HEK293 (cell line): ENCODE results near the gene ZSWIM3.
"Not testable (repeated sequence)": the region's sequence is repeated elsewhere in the genome, so short reads cannot be mapped to it uniquely, and the experiment has no call there.

Experiments
- CTCF ChIA-PET: fragments of 350-600 bp; formaldehyde crosslinking; extraction: SDS; loops from one replicate; lab custom pipeline; 2021; ENCODE audit warnings: antibody characterized with exemption; lab: Yijun Ruan, JAX
- POLR2A ChIA-PET: fragments of 300-600 bp; formaldehyde crosslinking; extraction: SDS; loops from one replicate; lab custom pipeline; 2020; ENCODE audit warnings: antibody characterized with exemption, inconsistent platforms; lab: Yijun Ruan, JAX
- H3K27ac ChIP-seq: fragments of 200-500 bp; sonication (Bioruptor generic); 2 replicates; pipeline ENCODE4 v1.5.1; 2014; ENCODE audit warnings: low read depth, low read length, control low read depth, inconsistent platforms; ENCODE audit errors: extremely low read depth
- H3K36me3 ChIP-seq, 2 experiments: fragments of 200-500 bp in 1 of 2; sonication (Bioruptor generic) in 1 of 2; 1 replicate in 1 of 2; 2 replicates in 1 of 2; pipeline ENCODE4 v1.5.1; 2014 to 2017; ENCODE audit warnings: inconsistent platforms in 2 of 2, low read length in 2 of 2; ENCODE audit not compliant: control insufficient read depth in 2 of 2, insufficient read depth in 1 of 2
- H3K4me1 ChIP-seq: fragments of 200-500 bp; sonication (Bioruptor generic); 2 replicates; pipeline ENCODE4 v1.5.1; 2014; ENCODE audit warnings: mild to moderate bottlenecking, low read length, inconsistent platforms; ENCODE audit not compliant: control insufficient read depth, insufficient read depth
- H3K4me3 ChIP-seq: 2 replicates; pipeline ENCODE4 v1.5.1; 2011; ENCODE audit warnings: low read depth, mild to moderate bottlenecking, control low read depth, low read length, moderate library complexity
- H3K9me3 ChIP-seq: fragments of 200-500 bp; sonication (Bioruptor generic); 2 replicates; pipeline ENCODE4 v1.5.1; 2014; ENCODE audit warnings: low read depth, low read length, inconsistent platforms; ENCODE audit not compliant: control insufficient read depth, insufficient read depth
- GLIS1 ChIP-seq: fragments of 450-650 bp; formaldehyde crosslinking; IDR thresholded peaks from 2 replicates; pipeline ENCODE4 v1.5.1; 2016; ENCODE audit warnings: missing biosample characterization, missing genetic modification characterization
- HIC1 ChIP-seq: fragments of 450-650 bp; formaldehyde crosslinking; IDR thresholded peaks from 2 replicates; pipeline ENCODE4 v1.5.1; 2016; ENCODE audit warnings: missing biosample characterization, missing genetic modification characterization
- ZBTB44 ChIP-seq: fragments of 450-650 bp; IDR thresholded peaks from 2 replicates; pipeline ENCODE4 v1.5.1; 2018; ENCODE audit warnings: missing biosample characterization, mild to moderate bottlenecking, missing genetic modification characterization
- ZNF121 ChIP-seq: fragments of 450-650 bp; formaldehyde crosslinking; IDR thresholded peaks from 2 replicates; pipeline ENCODE4 v1.5.1; 2016; ENCODE audit warnings: missing biosample characterization, missing genetic modification characterization
- ZNF155 ChIP-seq: fragments of 450-650 bp; formaldehyde crosslinking; IDR thresholded peaks from 2 replicates; pipeline ENCODE4 v1.5.1; 2016; ENCODE audit warnings: missing biosample characterization, missing genetic modification characterization
- ZNF18 ChIP-seq: fragments of 450-650 bp; formaldehyde crosslinking; IDR thresholded peaks from 2 replicates; pipeline ENCODE4 v1.5.1; 2016; ENCODE audit warnings: missing biosample characterization, missing genetic modification characterization
- ZNF292 ChIP-seq: fragments of 450-650 bp; formaldehyde crosslinking; IDR thresholded peaks from 2 replicates; pipeline ENCODE4 v1.5.1; 2016; ENCODE audit warnings: low read depth, missing biosample characterization, missing genetic modification characterization, borderline replicate concordance
- ZNF488 ChIP-seq: fragments of 450-650 bp; formaldehyde crosslinking; IDR thresholded peaks from 2 replicates; pipeline ENCODE4 v1.5.1; 2016; ENCODE audit warnings: missing biosample characterization, missing genetic modification characterization
- TF ChIP-seq, protein P1 (sequence below): fragments of 450-650 bp; formaldehyde crosslinking; IDR thresholded peaks from 2 replicates; pipeline ENCODE4 v1.5.1; 2017; ENCODE audit warnings: missing biosample characterization, missing genetic modification characterization
- TF ChIP-seq, protein P2 (sequence below): fragments of 450-650 bp; formaldehyde crosslinking; IDR thresholded peaks from 2 replicates; pipeline ENCODE4 v1.5.1; 2017; ENCODE audit warnings: missing biosample characterization, mild to moderate bottlenecking, missing genetic modification characterization, moderate library complexity

Gene ZSWIM3

GRCh38 chr20:45828589-45828988 is 28.8 kb upstream of the ZSWIM3 start:
- POLR2A ChIA-PET, result interaction anchor here (0.8 to 1.0 kb wide), 2 partner anchors 12 kb away, joined by 3 read pairs; no protein-coding TSS in a partner anchor
- CTCF ChIA-PET, result interaction anchor here (1.1 kb wide), 1 partner anchor 30 kb away, joined by 3 read pairs; no protein-coding TSS in a partner anchor
- no peaks in the 10 kb centered on the region for H3K9me3 ChIP-seq
- TF ChIP-seq HIC1 (tag by site-specific recombination) (no peak), ZNF155 (tag by site-specific recombination) (no peak), ZNF292 (tag by site-specific recombination) (no peak), GLIS1 (tag by site-specific recombination) (0 out of 2 replicates have a peak, but pooled peaks have one; percentile 8)
- TF ChIP-seq, protein P1, sequence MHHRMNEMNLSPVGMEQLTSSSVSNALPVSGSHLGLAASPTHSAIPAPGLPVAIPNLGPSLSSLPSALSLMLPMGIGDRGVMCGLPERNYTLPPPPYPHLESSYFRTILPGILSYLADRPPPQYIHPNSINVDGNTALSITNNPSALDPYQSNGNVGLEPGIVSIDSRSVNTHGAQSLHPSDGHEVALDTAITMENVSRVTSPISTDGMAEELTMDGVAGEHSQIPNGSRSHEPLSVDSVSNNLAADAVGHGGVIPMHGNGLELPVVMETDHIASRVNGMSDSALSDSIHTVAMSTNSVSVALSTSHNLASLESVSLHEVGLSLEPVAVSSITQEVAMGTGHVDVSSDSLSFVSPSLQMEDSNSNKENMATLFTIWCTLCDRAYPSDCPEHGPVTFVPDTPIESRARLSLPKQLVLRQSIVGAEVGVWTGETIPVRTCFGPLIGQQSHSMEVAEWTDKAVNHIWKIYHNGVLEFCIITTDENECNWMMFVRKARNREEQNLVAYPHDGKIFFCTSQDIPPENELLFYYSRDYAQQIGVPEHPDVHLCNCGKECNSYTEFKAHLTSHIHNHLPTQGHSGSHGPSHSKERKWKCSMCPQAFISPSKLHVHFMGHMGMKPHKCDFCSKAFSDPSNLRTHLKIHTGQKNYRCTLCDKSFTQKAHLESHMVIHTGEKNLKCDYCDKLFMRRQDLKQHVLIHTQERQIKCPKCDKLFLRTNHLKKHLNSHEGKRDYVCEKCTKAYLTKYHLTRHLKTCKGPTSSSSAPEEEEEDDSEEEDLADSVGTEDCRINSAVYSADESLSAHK (tag by site-specific recombination), result no peak
- TF ChIP-seq, protein P2, sequence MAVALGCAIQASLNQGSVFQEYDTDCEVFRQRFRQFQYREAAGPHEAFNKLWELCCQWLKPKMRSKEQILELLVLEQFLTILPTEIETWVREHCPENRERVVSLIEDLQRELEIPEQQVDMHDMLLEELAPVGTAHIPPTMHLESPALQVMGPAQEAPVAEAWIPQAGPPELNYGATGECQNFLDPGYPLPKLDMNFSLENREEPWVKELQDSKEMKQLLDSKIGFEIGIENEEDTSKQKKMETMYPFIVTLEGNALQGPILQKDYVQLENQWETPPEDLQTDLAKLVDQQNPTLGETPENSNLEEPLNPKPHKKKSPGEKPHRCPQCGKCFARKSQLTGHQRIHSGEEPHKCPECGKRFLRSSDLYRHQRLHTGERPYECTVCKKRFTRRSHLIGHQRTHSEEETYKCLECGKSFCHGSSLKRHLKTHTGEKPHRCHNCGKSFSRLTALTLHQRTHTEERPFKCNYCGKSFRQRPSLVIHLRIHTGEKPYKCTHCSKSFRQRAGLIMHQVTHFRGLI (tag by site-specific recombination), result peak; percentile 100
- TF ChIP-seq, all 188 proteins: peak for 2
- Histone ChIP-seq H3K27ac (no peak overlapping the region), H3K4me1 (no peaks in the 10 kb centered on the region), H3K36me3 (no peaks in the 10 kb centered on the region), H3K4me3 (no peak overlapping the region)

DNA sequence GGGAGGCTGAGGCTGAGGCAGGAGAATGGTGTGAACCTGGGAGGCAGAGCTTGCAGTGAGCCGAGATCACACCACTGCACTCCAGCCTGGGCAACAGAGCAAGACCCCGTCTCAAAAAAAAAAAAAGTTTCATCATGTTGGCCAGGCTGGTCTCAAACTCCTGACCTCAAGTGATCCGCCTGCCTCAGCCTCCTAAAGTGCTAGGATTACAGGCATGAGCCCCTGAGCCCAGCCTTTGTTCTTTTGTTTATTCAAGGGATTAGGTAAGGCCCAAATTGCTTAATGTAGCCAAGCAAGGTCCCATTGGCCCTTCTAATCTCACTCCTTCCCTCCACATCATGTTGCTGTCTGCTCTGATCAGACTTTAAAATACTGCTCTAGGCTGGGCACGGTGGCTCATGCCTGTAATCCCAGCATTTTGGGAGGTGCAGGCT is 27.7 kb upstream of the ZSWIM3 start:
- H3K27ac ChIP-seq, H3K9me3 ChIP-seq, H3K4me3 ChIP-seq, H3K36me3 ChIP-seq, CTCF ChIA-PET, H3K4me1 ChIP-seq: not testable (repeated sequence)
- TF ChIP-seq ZNF121, result peak; percentile 85
- peak; percentile 83 for TF ChIP-seq ZNF18 (tag by site-specific recombination)
- TF ChIP-seq, protein P2 (tag by site-specific recombination), result peak; percentile 30; the same call in 1 of the 2 replicates
- POLR2A ChIA-PET, result interaction anchor here (1.0 kb wide), 1 partner anchor 11 kb away, joined by 3 read pairs; no protein-coding TSS in a partner anchor

DNA sequence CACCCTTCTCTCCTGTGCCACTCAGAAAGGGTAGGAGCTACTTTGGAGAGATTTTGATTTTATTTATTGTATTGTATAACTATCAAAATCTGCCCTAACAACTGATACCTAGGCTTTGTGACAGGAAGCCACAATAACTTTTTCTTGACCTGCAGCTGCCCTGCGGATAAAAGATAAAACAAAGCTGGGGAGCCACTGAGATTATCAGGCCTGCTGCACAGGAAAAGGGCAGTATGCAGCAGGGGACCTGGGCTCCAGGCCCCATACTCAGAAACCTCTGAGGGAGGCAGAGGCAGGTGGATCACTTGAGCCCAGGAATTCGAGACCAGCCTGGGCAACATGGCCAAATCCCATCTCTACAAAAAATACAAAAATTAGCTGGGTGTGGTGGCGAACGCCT is 24.8 kb upstream of the ZSWIM3 start:
- ChIA-PET CTCF (interaction anchor here (0.6 to 1.0 kb wide), 3 partner anchors 8 to 105 kb away, joined by 4 to 5 read pairs (median 4); no protein-coding TSS in a partner anchor), POLR2A (interaction anchor here (1.2 to 1.4 kb wide), 2 partner anchors 48 to 73 kb away, joined by 3 to 4 read pairs; partner anchors contain the start of gene ZSWIM1)
- Histone ChIP-seq H3K36me3 (peaks cover 0 to 8% of the 10 kb centered on the region in 2 experiments; a peak in 1 of 3 replicates), H3K27ac (no peak overlapping the region), H3K4me3 (no peak overlapping the region), H3K9me3 (no peaks in the 10 kb centered on the region), H3K4me1 (no peaks in the 10 kb centered on the region; the same call in 1 of the 2 replicates)
- no peak for TF ChIP-seq ZBTB44 (tag by site-specific recombination)
- no peak for TF ChIP-seq ZNF488 (tag by site-specific recombination)
- peak; percentile 80 for TF ChIP-seq GLIS1 (tag by site-specific recombination)
